A549 (cell line): ENCODE results near the gene WNT7A. TPM values are rescaled to one million over a fixed set of nuclear protein-coding genes. Genes with fewer than 3 reads are reported as not detected.

Experiments used
- ATAC-seq, 2 experiments: fragments of 200-7000 bp in 1 of 2; fragments of >200 bp in 1 of 2; cut with Nextera tagmentation in 1 of 2; cut with Tn5 transposase in 1 of 2; 3 replicates each; pipeline versions ENCODE4 v1.8.0 to v1.9.1; 2018 to 2020; ENCODE audit warnings: mild to moderate bottlenecking in 1 of 2, moderate library complexity in 1 of 2
- CTCF ChIA-PET: fragments of 300-600 bp; sonication (Branson Sonifier 250); formaldehyde crosslinking; extraction: SDS; loops from one replicate; lab custom pipeline; 2021; ENCODE audit warnings: antibody characterized with exemption, inconsistent platforms; lab: Yijun Ruan, JAX
- POLR2A ChIA-PET: fragments of 350-600 bp; formaldehyde crosslinking; extraction: SDS; loops from one replicate; lab custom pipeline; 2021; ENCODE audit warnings: antibody characterized with exemption, inconsistent platforms; lab: Yijun Ruan, JAX
- DNase-seq, 2 experiments: peaks; one replicate each; pipeline versions ENCODE4 v3.0.0 to v3.0.0-alpha.2; 2011 to 2016; ENCODE audit warnings: low read depth in 1 of 2, low spot score in 1 of 2
- FAIRE-seq: peaks from 2 replicates; lab custom pipeline; 2011; peaks lifted over from hg19 to GRCh38; lab: Jason Lieb, UNC
- H3K27ac ChIP-seq, 2 experiments: fragments of >200 bp; sonication (Bioruptor Twin); formaldehyde crosslinking; 3 replicates each; pipeline ENCODE4 v1.5.1; 2016 to 2017
- H3K4me1 ChIP-seq: fragments of >200 bp; sonication (Bioruptor Twin); formaldehyde crosslinking; 3 replicates; pipeline ENCODE4 v1.6.1; 2016
- H3K4me2 ChIP-seq: fragments of >200 bp; sonication (Bioruptor Twin); formaldehyde crosslinking; 3 replicates; pipeline ENCODE4 v1.6.1; 2016
- H3K4me3 ChIP-seq: fragments of >200 bp; sonication (Bioruptor Twin); formaldehyde crosslinking; 3 replicates; pipeline ENCODE4 v1.5.1; 2016
- H3K9me3 ChIP-seq: fragments of >200 bp; sonication (Bioruptor Twin); formaldehyde crosslinking; 3 replicates; pipeline ENCODE4 v1.6.1; 2016
- BHLHE40 ChIP-seq: IDR thresholded peaks from 2 replicates; pipeline ENCODE4 v1.6.1; 2012; ENCODE audit warnings: low read depth, low read length, inconsistent platforms
- CHD2 ChIP-seq: fragments of 150-350 bp; IDR thresholded peaks from 2 replicates; pipeline ENCODE4 v1.6.1; 2014; ENCODE audit warnings: low read length; ENCODE audit not compliant: partially characterized antibody
- CHD4 ChIP-seq: fragments of 200-600 bp; sonication (generic); IDR thresholded peaks from 2 replicates; pipeline ENCODE4 v1.6.1; 2016; ENCODE audit warnings: antibody characterized with exemption, mild to moderate bottlenecking, borderline replicate concordance
- EHMT2 ChIP-seq: fragments of 200-600 bp; sonication (generic); IDR thresholded peaks from 2 replicates; pipeline ENCODE4 v1.6.1; 2016; ENCODE audit warnings: antibody characterized with exemption, low read depth, mild to moderate bottlenecking, moderate library complexity
- FOSB ChIP-seq: fragments of 250-450 bp; sonication (Bioruptor Pico); IDR thresholded peaks from 2 replicates; pipeline ENCODE4 v1.5.0; 2020; ENCODE audit warnings: mild to moderate bottlenecking, moderate library complexity
- FOXS1 ChIP-seq: fragments of 250-450 bp; sonication (Bioruptor Pico); IDR thresholded peaks from 2 replicates; pipeline ENCODE4 v1.5.0; 2020; ENCODE audit warnings: mild to moderate bottlenecking, moderate library complexity
- HEYL ChIP-seq: fragments of 250-450 bp; sonication (Bioruptor Pico); IDR thresholded peaks from 2 replicates; pipeline ENCODE4 v1.8.0; 2021; ENCODE audit warnings: mild to moderate bottlenecking, moderate library complexity
- HOXA7 ChIP-seq: fragments of 250-450 bp; sonication (Bioruptor Pico); IDR thresholded peaks from 2 replicates; pipeline ENCODE4 v1.5.0; 2020; ENCODE audit warnings: mild to moderate bottlenecking, moderate library complexity
- JUNB ChIP-seq: fragments of >200 bp; sonication (Bioruptor Twin); formaldehyde crosslinking; IDR thresholded peaks from 2 replicates; pipeline ENCODE4 v1.6.1; 2016
- KDM5A ChIP-seq: fragments of 200-600 bp; sonication (generic); IDR thresholded peaks from 2 replicates; pipeline ENCODE4 v1.6.1; 2016; ENCODE audit warnings: antibody characterized with exemption, mild to moderate bottlenecking
- MYC ChIP-seq: IDR thresholded peaks from 2 replicates; pipeline ENCODE4 v1.6.1; 2012; ENCODE audit warnings: mild to moderate bottlenecking, inconsistent platforms, low read length, improper control_type of control experiment, borderline replicate concordance
- PHF8 ChIP-seq: fragments of 200-600 bp; sonication (generic); IDR thresholded peaks from 2 replicates; pipeline ENCODE4 v1.6.1; 2016; ENCODE audit warnings: low read depth, mild to moderate bottlenecking, antibody characterized with exemption, moderate library complexity, borderline replicate concordance
- RFX5 ChIP-seq: fragments of 450-650 bp; IDR thresholded peaks from 2 replicates; pipeline ENCODE4 v1.7.1; 2014; ENCODE audit warnings: antibody characterized with exemption, mild to moderate bottlenecking, moderate library complexity
- SMC3 ChIP-seq: fragments of >200 bp; sonication (Bioruptor Twin); formaldehyde crosslinking; IDR thresholded peaks from 3 replicates; pipeline ENCODE4 v1.6.1; 2018; ENCODE audit warnings: inconsistent platforms
- SREBF2 ChIP-seq: fragments of 450-650 bp; IDR thresholded peaks from 2 replicates; pipeline ENCODE4 v1.6.1; 2014; ENCODE audit warnings: mild to moderate bottlenecking, moderate library complexity
- TFCP2L1 ChIP-seq: fragments of 250-450 bp; sonication (Bioruptor Pico); IDR thresholded peaks from 2 replicates; pipeline ENCODE4 v1.5.0; 2021; ENCODE audit warnings: mild to moderate bottlenecking
- ZSCAN20 ChIP-seq: fragments of 250-450 bp; sonication (Bioruptor Pico); IDR thresholded peaks from 2 replicates; pipeline ENCODE4 v1.8.0; 2022; ENCODE audit warnings: mild to moderate bottlenecking, moderate library complexity
- WGBS: methylation state at CpG from one replicate; pipeline ENCODE4 v1.1.6; 2017; ENCODE audit errors: missing lambda C conversion rate; 5-methylcytosine and 5-hydroxymethylcytosine counted together
- polyA plus RNA-seq, 4 experiments: library from polyadenylated mRNA; depleted of rRNA in 3 of 4; stranded (reverse); fragments of >200 nt; fragmentation: RNase III in 1 of 4; extraction: RNeasy Plus Mini Kit Qiagen cat#74134 plus additional on column Dnase treatment in 1 of 4; gene quantifications; 2 replicates in 3 of 4; 3 replicates in 1 of 4; pipeline ENCODE4 v1.2.3, GENCODE V29; 2011 to 2017
- TF ChIP-seq, protein P1 (sequence below): fragments of 250-450 bp; sonication (Bioruptor Pico); IDR thresholded peaks from 2 replicates; pipeline ENCODE4 v1.5.0; 2020; ENCODE audit warnings: low read depth, mild to moderate bottlenecking, moderate library complexity
- TF ChIP-seq, protein P2 (sequence below): fragments of 450-650 bp; IDR thresholded peaks from 2 replicates; pipeline ENCODE4 v1.6.1; 2014; ENCODE audit warnings: antibody characterized with exemption
- TF ChIP-seq, protein P3 (sequence below): IDR thresholded peaks from 2 replicates; pipeline ENCODE4 v1.6.1; 2012; ENCODE audit warnings: low read depth, borderline replicate concordance
- TF ChIP-seq, protein P4 (sequence below): fragments of >200 bp; sonication (Bioruptor Twin); formaldehyde crosslinking; IDR thresholded peaks from 3 replicates; pipeline ENCODE4 v1.6.1; 2016

The WNT7A gene
- polyA plus RNA-seq, 2 of the 4 experiments (the other 2 are of a cell fraction): 0.03 TPM

DNA sequence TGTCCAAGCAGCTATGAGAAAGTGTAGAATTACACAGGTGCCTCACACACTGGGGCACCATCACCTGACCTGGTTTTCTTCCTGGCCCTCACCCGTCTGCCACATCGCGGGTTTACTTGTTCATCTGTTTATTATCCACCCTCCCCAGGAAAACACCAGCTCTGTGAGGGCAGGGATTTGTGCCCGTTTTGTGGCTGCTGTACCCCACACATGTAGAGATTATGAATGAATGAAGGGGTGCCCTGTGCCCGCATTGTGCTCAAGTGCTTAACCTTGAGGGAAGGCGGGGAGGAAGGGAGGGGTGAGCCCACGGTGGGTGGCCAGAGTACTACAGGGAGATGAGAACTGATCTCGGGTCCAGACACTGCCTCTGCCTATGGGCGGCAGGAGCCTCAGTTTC is 108.4 kb downstream of the WNT7A start:
- DNase-seq (no peak), FAIRE-seq (no peak), ATAC-seq (no peak)
- CTCF ChIA-PET: interaction anchor here (1.4 kb wide), 1 partner anchor 109 kb away, joined by 3 read pairs; the partner anchor contains the start of gene WNT7A
- no peak overlapping the region for H3K4me3 ChIP-seq
- H3K9me3 ChIP-seq: no peaks in the 10 kb centered on the region
- H3K27ac ChIP-seq: no peak overlapping the region
- TF ChIP-seq SMC3 (no peak), JUNB (no peak), TFCP2L1 (CRISPR knock-in tag) (no peak), EHMT2 (no peak), FOSB (no peak), CHD2 (no peak), PHF8 (no peak), HEYL (CRISPR knock-in tag) (no peak), KDM5A (no peak), ZSCAN20 (CRISPR knock-in tag) (no peak)
- TF ChIP-seq, protein P1, sequence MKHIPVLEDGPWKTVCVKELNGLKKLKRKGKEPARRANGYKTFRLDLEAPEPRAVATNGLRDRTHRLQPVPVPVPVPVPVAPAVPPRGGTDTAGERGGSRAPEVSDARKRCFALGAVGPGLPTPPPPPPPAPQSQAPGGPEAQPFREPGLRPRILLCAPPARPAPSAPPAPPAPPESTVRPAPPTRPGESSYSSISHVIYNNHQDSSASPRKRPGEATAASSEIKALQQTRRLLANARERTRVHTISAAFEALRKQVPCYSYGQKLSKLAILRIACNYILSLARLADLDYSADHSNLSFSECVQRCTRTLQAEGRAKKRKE: no peak
- no peak overlapping the region for H3K4me2 ChIP-seq
- POLR2A ChIA-PET: no interaction called here
- WGBS: 46% methylated on average over 9 of the region's 9 CpGs
- no peaks in the 10 kb centered on the region for H3K4me1 ChIP-seq

DNA sequence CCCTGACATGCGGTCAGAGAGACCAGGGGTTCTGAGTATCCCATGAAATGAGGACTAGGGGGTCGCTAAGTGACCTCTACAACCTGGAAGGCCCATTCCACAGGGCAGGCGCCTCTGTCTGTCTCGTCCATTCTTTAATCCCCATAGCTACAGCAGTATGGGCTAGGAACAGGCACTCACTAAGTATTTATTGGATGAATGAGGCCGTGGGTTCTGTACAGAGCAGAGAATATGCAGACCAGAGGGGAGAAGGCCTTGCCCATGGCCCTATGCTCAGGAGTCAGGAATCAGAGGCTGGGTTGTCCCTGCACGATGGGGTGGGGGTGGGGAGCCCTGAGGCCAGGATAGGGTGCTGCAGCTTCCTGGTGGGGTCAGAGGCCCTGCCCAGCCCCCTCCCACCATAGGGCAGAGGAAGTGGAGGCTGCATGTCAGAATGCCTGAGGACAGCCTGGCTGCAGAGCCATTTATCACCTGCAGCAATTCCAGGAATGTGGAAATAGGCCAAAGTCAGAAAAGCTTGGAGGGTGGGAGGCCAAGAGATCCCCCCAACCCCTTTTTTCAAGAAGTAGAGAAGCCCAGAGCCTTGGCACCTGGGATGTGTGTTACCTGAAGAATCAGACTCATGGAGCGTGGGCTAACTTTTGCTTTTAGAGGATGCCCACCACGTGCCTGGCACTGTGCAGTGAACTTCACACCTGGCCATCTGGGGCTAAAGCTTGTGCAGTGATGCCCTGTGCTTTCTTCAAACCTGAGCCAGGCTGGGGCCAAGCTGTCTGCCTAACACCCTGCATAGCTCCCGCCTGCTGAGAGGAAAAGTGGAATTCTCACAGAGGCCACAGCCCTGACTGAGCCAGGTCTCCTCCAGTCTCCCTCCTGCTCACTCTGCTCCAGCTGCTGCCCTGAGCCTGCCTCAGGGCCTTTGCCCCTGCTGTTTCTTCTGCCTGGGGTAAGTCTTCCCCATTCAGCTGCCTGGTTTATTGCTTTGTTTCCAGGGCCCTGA is 109.4 kb downstream of the WNT7A start:
- no peak overlapping the region for H3K4me2 ChIP-seq
- no peak overlapping the region for H3K27ac ChIP-seq
- 51% methylated on average over 8 of the region's 9 CpGs for WGBS
- H3K4me3 ChIP-seq: no peak overlapping the region
- FAIRE-seq (no peak), ATAC-seq (no peak), DNase-seq (no peak)
- no peak for TF ChIP-seq FOXS1 (CRISPR knock-in tag)
- TF ChIP-seq, protein P2, sequence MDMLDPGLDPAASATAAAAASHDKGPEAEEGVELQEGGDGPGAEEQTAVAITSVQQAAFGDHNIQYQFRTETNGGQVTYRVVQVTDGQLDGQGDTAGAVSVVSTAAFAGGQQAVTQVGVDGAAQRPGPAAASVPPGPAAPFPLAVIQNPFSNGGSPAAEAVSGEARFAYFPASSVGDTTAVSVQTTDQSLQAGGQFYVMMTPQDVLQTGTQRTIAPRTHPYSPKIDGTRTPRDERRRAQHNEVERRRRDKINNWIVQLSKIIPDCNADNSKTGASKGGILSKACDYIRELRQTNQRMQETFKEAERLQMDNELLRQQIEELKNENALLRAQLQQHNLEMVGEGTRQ: no peak
- no peak for TF ChIP-seq CHD4
- no peak for TF ChIP-seq HOXA7 (CRISPR knock-in tag)
- TF ChIP-seq SREBF2: no peak
- TF ChIP-seq BHLHE40: no peak
- no peak for TF ChIP-seq TFCP2L1 (CRISPR knock-in tag)
- no peak for TF ChIP-seq RFX5
- TF ChIP-seq, protein P3, sequence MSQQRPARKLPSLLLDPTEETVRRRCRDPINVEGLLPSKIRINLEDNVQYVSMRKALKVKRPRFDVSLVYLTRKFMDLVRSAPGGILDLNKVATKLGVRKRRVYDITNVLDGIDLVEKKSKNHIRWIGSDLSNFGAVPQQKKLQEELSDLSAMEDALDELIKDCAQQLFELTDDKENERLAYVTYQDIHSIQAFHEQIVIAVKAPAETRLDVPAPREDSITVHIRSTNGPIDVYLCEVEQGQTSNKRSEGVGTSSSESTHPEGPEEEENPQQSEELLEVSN: no peak
- TF ChIP-seq, protein P4, sequence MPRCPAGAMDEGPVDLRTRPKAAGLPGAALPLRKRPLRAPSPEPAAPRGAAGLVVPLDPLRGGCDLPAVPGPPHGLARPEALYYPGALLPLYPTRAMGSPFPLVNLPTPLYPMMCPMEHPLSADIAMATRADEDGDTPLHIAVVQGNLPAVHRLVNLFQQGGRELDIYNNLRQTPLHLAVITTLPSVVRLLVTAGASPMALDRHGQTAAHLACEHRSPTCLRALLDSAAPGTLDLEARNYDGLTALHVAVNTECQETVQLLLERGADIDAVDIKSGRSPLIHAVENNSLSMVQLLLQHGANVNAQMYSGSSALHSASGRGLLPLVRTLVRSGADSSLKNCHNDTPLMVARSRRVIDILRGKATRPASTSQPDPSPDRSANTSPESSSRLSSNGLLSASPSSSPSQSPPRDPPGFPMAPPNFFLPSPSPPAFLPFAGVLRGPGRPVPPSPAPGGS: no peak
- TF ChIP-seq MYC: no peak
- no peaks in the 10 kb centered on the region for H3K4me1 ChIP-seq
- no peaks in the 10 kb centered on the region for H3K9me3 ChIP-seq
- CTCF ChIA-PET: interaction anchor here (1.4 kb wide), 1 partner anchor 110 kb away, joined by 3 read pairs; the partner anchor contains the start of gene WNT7A
- POLR2A ChIA-PET: no interaction called here
